ENCODE data around the gene ITGB2. TPM values are rescaled to one million over a fixed set of nuclear protein-coding genes. Genes with fewer than 3 reads are reported as not detected.
"Not testable (repeated sequence)": the region's sequence is repeated elsewhere in the genome, so short reads cannot be mapped to it uniquely, and the experiment has no call there.

Gene ITGB2
- total RNA-seq, 2 experiments from 2014 or later: 439 to 500 TPM

DNA sequence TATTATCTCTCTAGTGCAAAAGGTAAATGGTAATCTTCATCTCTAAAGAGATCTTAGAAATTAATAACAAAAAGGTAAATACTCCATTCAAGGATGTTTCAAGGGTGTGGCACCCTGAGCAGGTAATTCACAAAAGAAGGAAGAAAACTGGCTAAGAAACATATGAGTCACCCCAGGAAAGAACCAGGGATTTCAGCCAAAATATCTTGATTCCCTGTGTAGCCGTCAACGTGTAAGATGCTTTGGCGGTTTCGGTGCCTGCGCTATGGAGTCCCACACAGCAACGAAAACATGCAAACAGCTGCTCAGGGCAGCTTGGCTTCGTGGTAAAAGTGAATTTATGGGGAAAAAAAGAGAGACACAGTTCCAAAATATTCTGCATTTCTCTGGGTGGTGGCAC lies 3.7 kb downstream of the ITGB2 start:
- H3K36me3 Mint-ChIP-seq (ENCODE audit: low read depth): peaks cover 44% of the 10 kb centered on the region
- CTCF ChIA-PET: interaction anchor here (1.0 to 1.8 kb wide), 5 partner anchors 10 to 34 kb away, joined by 3 to 6 read pairs (median 4); no protein-coding TSS in a partner anchor
- peak overlapping the region; percentile 99 for H3K4me3 Mint-ChIP-seq
- no peaks in the 10 kb centered on the region for H3K9me3 Mint-ChIP-seq
- DNase-seq: no peak
- POLR2A ChIA-PET: interaction anchor here (0.7 kb wide), 1 partner anchor 10 kb away, joined by 3 read pairs; no protein-coding TSS in a partner anchor
- H3K27ac Mint-ChIP-seq: peak overlapping the region; percentile 85
- no peaks in the 10 kb centered on the region for H3K27me3 Mint-ChIP-seq
- peaks cover 71% of the 10 kb centered on the region for H3K4me1 Mint-ChIP-seq

DNA sequence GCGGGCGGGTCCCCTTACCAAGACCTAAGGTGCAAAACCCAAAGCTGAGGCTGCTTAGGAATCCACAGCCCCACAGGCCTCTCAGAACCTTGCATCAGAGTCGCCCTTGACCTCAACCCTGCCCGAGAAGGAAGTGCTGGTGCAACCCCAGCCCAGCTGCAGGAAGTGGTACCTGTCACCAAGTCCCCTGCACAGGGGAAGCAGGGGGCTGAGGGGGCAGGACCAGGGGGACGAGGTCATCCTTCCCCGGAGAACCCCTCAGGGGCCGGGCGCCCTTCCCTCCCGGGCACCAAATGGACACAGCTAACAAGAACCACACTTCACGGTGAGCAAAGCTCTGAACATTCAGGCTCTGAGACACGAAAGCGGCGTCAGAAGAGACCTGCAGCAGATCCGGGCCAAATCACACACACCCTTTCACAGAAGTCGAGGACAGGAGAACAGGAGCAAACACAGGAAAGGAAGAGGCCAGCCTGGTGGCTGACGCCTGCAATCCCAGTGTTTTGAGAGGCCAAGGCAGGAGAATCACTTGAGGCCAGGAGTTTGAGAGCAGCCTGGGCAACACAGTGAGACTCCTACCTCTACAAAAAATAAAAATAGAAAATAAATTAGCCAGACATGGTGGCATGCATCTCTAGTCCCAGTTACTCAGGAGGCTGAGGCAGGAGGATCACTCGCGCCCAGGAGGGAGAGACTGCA lies 6.4 kb downstream of the ITGB2 start:
- H3K4me1 Mint-ChIP-seq: peaks cover 83% of the 10 kb centered on the region
- ChIA-PET POLR2A (interaction anchor here (0.6 kb wide), 1 partner anchor 600 kb away, joined by 4 read pairs; no protein-coding TSS in a partner anchor), CTCF (interaction anchor here (1.3 to 5.5 kb wide), 6 partner anchors 12 to 188 kb away, joined by 3 to 39 read pairs (median 5); no protein-coding TSS in a partner anchor)
- peak; percentile 75 for DNase-seq
- no peaks in the 10 kb centered on the region for H3K27me3 Mint-ChIP-seq
- peaks cover 44% of the 10 kb centered on the region for H3K36me3 Mint-ChIP-seq (ENCODE audit: low read depth)
- peak overlapping the region; percentile 99 for H3K4me3 Mint-ChIP-seq
- H3K9me3 Mint-ChIP-seq: no peaks in the 10 kb centered on the region
- H3K27ac Mint-ChIP-seq: peak overlapping the region; percentile 87

DNA sequence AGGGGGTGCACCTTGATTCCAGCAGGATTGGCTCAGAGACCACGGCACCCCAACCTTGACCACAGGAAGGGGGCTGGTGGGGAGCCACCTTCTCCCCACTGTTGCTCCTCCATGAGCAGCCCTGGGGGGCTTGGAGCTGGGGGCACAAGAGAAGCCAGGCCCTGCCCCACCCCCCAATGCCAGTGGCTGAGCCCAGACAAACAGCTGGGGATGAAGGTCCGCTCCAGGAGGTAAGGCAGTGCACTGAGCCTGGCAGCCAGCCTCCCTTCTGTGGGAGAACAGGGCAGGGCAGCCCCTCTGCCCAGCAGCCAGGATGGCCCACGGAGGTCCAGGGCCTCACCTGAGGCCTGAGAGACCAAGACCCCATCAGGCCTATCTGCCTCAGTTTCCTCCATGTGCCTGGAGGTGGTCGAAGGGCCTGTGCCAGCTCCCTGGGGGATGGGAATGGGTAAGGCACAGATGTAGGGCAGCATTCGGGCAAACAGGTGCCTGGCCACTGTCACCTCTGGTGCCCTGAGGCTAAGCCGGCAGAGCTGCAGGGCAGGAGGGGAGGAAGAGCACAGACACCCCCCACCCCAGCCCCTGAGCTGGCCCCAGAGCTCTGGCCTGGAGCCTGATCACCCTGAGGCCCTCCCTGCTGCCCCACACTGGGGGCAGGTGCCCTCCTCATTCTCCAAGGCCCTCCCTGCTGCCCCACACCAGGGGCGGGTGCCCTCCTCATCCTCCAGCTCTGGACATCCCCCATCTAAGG lies 7.1 kb downstream of the ITGB2 start:
- H3K9me3 Mint-ChIP-seq: no peaks in the 10 kb centered on the region
- DNase-seq: no peak
- H3K27me3 Mint-ChIP-seq: no peaks in the 10 kb centered on the region
- H3K4me1 Mint-ChIP-seq: peaks cover 88% of the 10 kb centered on the region
- ChIA-PET CTCF (interaction anchor here (1.0 to 5.5 kb wide), 6 partner anchors 13 to 189 kb away, joined by 3 to 39 read pairs (median 4); no protein-coding TSS in a partner anchor), POLR2A (no interaction called here)
- peak overlapping the region; percentile 99 for H3K4me3 Mint-ChIP-seq
- peaks cover 47% of the 10 kb centered on the region for H3K36me3 Mint-ChIP-seq (ENCODE audit: low read depth)
- peak overlapping the region; percentile 87 for H3K27ac Mint-ChIP-seq

DNA sequence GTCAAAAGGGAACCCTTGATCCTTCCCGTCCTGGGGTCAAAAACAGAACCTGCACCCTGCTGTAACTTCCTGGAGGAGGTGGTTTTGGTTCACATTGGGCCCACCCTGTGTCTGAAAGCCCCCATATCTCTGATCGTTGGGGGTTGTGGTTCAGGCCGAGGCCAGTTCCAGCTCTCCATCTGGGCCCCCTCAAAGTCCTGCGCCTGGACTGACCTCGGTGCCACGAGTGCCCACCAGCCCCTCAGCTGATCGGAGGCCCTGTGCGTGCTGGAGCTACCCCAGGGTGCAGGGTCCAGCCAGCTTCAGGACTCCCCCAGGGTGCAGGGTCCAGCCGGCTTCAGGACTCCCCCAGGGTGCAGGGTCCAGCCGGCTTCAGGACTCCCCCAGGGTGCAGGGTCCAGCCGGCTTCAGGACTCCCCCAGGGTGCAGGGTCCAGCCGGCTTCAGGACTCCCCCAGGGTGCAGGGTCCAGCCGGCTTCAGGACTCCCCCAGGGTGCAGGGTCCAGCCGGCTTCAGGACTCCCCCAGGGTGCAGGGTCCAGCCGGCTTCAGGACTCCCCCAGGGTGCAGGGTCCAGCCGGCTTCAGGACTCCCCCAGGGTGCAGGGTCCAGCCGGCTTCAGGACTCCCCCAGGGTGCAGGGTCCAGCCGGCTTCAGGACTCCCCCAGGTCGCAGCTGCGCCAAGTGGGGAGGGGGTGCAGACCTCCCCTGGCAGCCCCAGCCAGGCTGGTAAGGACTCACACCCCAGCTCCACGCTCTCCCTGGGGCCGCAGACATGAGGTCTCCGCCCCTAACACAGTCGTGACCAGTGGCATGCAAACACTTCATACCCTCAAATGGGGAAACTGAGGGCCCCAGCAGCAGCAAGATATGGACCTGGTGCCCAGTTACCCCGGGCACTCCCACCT lies 7.9 kb downstream of the ITGB2 start:
- DNase-seq, POLR2A ChIA-PET, H3K27me3 Mint-ChIP-seq, H3K9me3 Mint-ChIP-seq: not testable (repeated sequence)
- peaks cover 43% of the 10 kb centered on the region for H3K36me3 Mint-ChIP-seq (ENCODE audit: low read depth)
- peak overlapping the region; percentile 90 for H3K27ac Mint-ChIP-seq
- CTCF ChIA-PET: interaction anchor here (1.0 to 5.5 kb wide), 5 partner anchors 13 to 21 kb away, joined by 4 to 39 read pairs (median 4); no protein-coding TSS in a partner anchor
- H3K4me1 Mint-ChIP-seq: peaks cover 83% of the 10 kb centered on the region
- H3K4me3 Mint-ChIP-seq: peak overlapping the region; percentile 99

DNA sequence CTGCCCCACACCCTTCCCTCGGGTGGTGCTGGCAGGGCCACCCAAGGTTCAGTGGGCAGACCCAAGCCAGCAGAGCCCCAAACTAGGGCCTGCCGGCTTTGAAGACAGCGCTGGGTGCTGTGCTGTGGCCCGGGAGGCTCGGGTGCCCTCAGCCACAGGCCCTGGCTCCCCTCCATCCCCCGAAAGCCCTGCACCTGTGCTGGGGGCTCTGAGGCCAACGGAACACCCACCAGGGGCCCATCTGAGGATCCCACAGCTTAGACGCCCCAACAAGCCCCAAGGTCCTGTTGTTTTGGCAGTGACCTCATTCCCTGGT lies 8.6 kb downstream of the ITGB2 start:
- H3K36me3 Mint-ChIP-seq (ENCODE audit: low read depth): peaks cover 38% of the 10 kb centered on the region
- H3K4me1 Mint-ChIP-seq: peaks cover 78% of the 10 kb centered on the region
- H3K4me3 Mint-ChIP-seq: peak overlapping the region; percentile 71
- POLR2A ChIA-PET: no interaction called here
- H3K9me3 Mint-ChIP-seq: no peaks in the 10 kb centered on the region
- no peak for DNase-seq
- H3K27ac Mint-ChIP-seq: peak overlapping the region; percentile 90
- CTCF ChIA-PET: interaction anchor here (1.0 to 5.5 kb wide), 6 partner anchors 9 to 35 kb away, joined by 3 to 39 read pairs (median 4); partner anchors contain the start of gene ITGB2
- H3K27me3 Mint-ChIP-seq: no peaks in the 10 kb centered on the region

DNA sequence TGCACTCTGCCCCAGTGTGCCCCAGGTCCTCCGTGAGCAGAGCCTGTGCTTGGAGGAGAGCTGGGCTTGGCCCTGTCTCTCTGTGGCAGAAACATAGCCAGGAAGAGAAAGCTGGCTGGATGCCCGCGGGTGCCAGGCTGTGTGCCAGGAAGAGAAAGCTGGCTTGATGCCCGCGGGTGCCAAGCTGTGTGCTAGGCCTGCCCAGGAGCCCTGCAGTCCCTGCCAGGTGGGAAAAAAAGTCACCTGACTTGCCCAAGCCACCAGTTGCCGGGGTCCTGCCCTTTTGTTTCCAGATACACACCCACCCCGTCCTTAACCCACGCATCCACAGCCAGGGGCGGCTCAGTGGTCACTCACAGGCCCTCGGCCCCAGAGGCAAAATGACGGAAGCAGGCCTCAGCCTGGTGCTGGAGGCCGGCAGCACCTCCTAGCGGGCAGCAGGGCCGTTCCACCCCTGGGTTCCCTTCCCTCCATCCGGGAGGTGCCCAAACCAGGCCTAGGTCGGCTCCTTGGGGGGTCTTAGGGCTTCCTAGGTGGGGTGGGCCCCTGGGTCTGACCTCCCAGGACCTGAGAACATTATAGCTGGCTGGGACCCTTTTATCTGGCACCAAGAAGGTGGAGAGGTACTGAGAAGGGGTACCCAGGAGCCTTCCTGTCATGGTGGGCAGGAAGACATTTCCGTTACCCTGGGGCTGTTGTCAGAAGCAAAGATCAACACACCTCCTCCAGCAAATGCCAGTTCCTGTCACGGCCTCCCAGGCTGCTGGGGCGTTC lies 9.1 kb downstream of the ITGB2 start:
- Mint-ChIP-seq H3K9me3 (no peaks in the 10 kb centered on the region), H3K4me1 (peaks cover 73% of the 10 kb centered on the region), H3K36me3 (ENCODE audit: low read depth) (peaks cover 35% of the 10 kb centered on the region), H3K27me3 (no peaks in the 10 kb centered on the region), H3K27ac (peak overlapping the region; percentile 90), H3K4me3 (peak overlapping the region; percentile 71)
- POLR2A ChIA-PET: no interaction called here
- CTCF ChIA-PET: interaction anchor here (0.6 to 5.5 kb wide), 7 partner anchors 9 to 35 kb away, joined by 3 to 39 read pairs (median 4); partner anchors contain the start of gene ITGB2
- DNase-seq: peak; percentile 80

DNA sequence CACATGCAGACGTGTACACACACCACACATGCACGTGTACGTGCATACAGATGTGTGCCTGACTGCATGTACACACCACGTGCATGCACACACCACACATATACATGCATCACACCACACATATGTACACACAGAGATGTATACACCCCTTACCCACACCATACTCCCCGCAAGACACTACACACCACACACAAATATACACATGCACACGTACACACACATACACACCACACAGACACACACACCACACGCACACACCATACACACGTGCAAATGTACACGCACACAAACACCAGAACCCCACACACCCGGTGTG lies 9.7 kb downstream of the ITGB2 start:
- DNase-seq: no peak
- CTCF ChIA-PET: interaction anchor here (0.6 to 5.5 kb wide), 4 partner anchors 10 to 34 kb away, joined by 3 to 39 read pairs (median 4); partner anchors contain the start of gene ITGB2
- Mint-ChIP-seq H3K9me3 (no peaks in the 10 kb centered on the region), H3K27ac (peak overlapping the region; percentile 90), H3K4me1 (peaks cover 71% of the 10 kb centered on the region), H3K36me3 (ENCODE audit: low read depth) (peaks cover 37% of the 10 kb centered on the region), H3K4me3 (peak overlapping the region; percentile 71), H3K27me3 (no peaks in the 10 kb centered on the region)
- POLR2A ChIA-PET: no interaction called here

DNA sequence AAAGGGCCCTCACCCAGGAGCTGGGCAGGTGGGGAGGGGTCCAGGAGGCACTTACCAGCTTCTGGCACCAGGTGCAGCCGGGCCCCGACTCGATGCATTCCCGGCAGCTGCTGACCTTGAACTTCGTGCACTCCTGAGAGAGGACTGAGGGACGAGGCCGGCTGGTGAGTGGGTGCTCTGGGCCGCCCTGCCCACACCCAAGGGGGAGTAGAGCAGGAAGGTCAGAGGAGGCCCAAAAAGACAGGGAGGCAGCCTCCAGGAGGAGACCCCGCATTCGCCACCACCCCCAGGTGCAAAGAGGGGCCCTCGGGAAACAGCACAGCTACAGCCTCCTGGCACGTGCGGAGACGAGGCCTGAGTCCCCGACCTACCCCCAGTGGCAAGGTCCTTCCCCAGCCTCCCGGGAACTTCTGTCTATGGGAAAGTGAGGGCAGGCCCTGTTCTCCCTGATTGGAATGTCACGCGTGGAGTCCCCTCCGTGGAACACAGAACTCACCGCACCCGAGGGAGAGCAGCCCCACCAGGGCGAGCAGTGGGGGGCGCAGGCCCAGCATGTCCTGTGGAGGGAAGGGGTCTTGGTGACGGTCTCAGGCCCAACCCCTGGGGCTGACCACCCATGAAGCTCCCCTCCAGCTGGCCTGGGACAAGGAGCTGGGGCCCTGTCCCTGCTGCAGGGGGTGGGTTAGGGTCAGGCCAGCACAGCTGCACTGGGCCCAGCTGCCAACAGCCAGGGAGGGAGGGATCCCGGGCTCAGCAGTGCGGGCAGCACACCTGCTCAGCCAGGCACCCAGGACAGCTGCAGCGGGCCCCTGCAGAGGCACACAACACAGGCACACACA lies 10.3 kb downstream of the ITGB2 start:
- Mint-ChIP-seq H3K36me3 (ENCODE audit: low read depth) (peaks cover 35% of the 10 kb centered on the region), H3K27me3 (no peaks in the 10 kb centered on the region), H3K4me1 (peaks cover 65% of the 10 kb centered on the region), H3K27ac (peak overlapping the region; percentile 90), H3K9me3 (no peaks in the 10 kb centered on the region), H3K4me3 (peak overlapping the region; percentile 71)
- POLR2A ChIA-PET: no interaction called here
- DNase-seq: no peak
- CTCF ChIA-PET: interaction anchor here (1.1 to 5.5 kb wide), 3 partner anchors 9 to 15 kb away, joined by 4 to 39 read pairs (median 5); partner anchors contain the start of gene ITGB2

DNA sequence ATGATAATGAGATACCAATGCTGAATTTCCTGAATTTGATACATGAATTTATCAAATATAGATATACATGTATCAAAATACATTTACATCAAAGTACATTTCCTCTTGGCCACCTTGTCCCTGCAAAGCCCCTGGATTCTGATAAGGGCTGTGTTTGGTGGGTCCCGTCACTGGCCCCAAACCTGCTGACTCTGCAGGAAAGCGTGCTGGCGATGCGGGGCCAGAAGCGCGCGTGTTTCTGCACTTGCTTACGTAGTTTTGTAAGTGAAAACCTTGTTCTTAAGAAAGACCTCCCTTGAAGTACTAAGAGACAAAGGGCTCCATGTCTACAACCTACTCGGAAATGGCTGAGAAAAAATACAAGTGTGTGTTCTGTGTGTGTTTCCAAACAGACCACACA lies 11.0 kb downstream of the ITGB2 start:
- no peak for DNase-seq
- H3K4me3 Mint-ChIP-seq: no peak overlapping the region
- ChIA-PET CTCF (interaction anchor here (1.1 kb wide), 1 partner anchor 10 kb away, joined by 4 read pairs; no protein-coding TSS in a partner anchor), POLR2A (no interaction called here)
- no peaks in the 10 kb centered on the region for H3K9me3 Mint-ChIP-seq
- peak overlapping the region; percentile 41 for H3K27ac Mint-ChIP-seq
- peaks cover 58% of the 10 kb centered on the region for H3K4me1 Mint-ChIP-seq
- H3K27me3 Mint-ChIP-seq: no peaks in the 10 kb centered on the region
- H3K36me3 Mint-ChIP-seq (ENCODE audit: low read depth): peaks cover 37% of the 10 kb centered on the region

DNA sequence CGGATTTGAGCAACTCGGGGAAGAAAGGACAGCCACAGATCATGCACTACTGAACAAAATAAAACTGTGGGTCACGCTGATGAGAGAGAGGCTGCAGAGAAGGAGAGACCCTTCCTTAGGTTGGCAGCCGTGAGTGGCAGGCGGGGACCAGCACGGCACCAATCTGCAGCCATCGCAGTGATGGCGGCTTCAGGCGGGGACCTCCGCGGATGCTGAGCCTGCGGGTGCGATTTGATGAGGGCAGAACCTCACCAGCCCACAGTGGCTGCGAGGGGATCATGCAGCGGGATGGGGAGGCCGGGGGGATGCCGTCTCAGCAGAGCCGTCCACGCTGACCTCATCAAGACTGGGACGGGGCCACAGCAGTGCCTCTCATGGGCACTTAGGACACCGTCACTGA lies 11.8 kb downstream of the ITGB2 start:
- no peaks in the 10 kb centered on the region for H3K27me3 Mint-ChIP-seq
- DNase-seq: no peak
- no peaks in the 10 kb centered on the region for H3K9me3 Mint-ChIP-seq
- CTCF ChIA-PET: no interaction called here
- no peak overlapping the region for H3K4me3 Mint-ChIP-seq
- H3K36me3 Mint-ChIP-seq (ENCODE audit: low read depth): peaks cover 43% of the 10 kb centered on the region
- H3K4me1 Mint-ChIP-seq: peaks cover 57% of the 10 kb centered on the region
- peak overlapping the region; percentile 31 for H3K27ac Mint-ChIP-seq
- POLR2A ChIA-PET: no interaction called here
